HEK293T (cell line): ENCODE measurements around the gene ATP1B1.

ENCODE experiments used
- CTCF ChIA-PET: fragments of 350-600 bp; formaldehyde crosslinking; extraction: SDS; loops from one replicate; lab custom pipeline; 2021; ENCODE audit warnings: antibody characterized with exemption, inconsistent platforms; lab: Yijun Ruan, JAX
- POLR2A ChIA-PET: fragments of 350-600 bp; formaldehyde crosslinking; extraction: SDS; loops from one replicate; lab custom pipeline; 2020; ENCODE audit warnings: antibody characterized with exemption, inconsistent platforms; lab: Yijun Ruan, JAX
- DNase-seq: peaks from one replicate; pipeline ENCODE4 v3.0.0; 2012; ENCODE audit warnings: mixed read lengths; ENCODE audit errors: extremely low spot score
- ARNT ChIP-seq: fragments of 450-650 bp; IDR thresholded peaks from 2 replicates; pipeline ENCODE4 v1.6.1; 2017; ENCODE audit warnings: mild to moderate bottlenecking
- BHLHE40 ChIP-seq: fragments of 450-650 bp; IDR thresholded peaks from 2 replicates; pipeline ENCODE4 v1.6.1; 2016; ENCODE audit warnings: mild to moderate bottlenecking, moderate library complexity, borderline replicate concordance
- CTBP1 ChIP-seq: fragments of 450-650 bp; IDR thresholded peaks from 2 replicates; pipeline ENCODE4 v1.6.1; 2016; ENCODE audit warnings: borderline replicate concordance
- ELF4 ChIP-seq: fragments of 450-650 bp; IDR thresholded peaks from 2 replicates; pipeline ENCODE4 v1.6.1; 2017; ENCODE audit warnings: antibody characterized with exemption
- FOXA1 ChIP-seq: fragments of 450-650 bp; IDR thresholded peaks from 2 replicates; pipeline ENCODE4 v1.6.1; 2016; ENCODE audit warnings: mild to moderate bottlenecking
- FOXK2 ChIP-seq: fragments of 450-650 bp; IDR thresholded peaks from 2 replicates; pipeline ENCODE4 v1.6.1; 2016; ENCODE audit warnings: mild to moderate bottlenecking
- FOXM1 ChIP-seq: fragments of 450-650 bp; IDR thresholded peaks from 2 replicates; pipeline ENCODE4 v1.6.1; 2017; ENCODE audit warnings: mild to moderate bottlenecking, borderline replicate concordance
- HDGF ChIP-seq: fragments of 450-650 bp; IDR thresholded peaks from 2 replicates; pipeline ENCODE4 v1.6.1; 2017; ENCODE audit warnings: antibody characterized with exemption, borderline replicate concordance
- L3MBTL2 ChIP-seq: fragments of 450-650 bp; conservative IDR thresholded peaks from 2 replicates; pipeline ENCODE4 v1.6.1; 2016; ENCODE audit warnings: mild to moderate bottlenecking
- LEF1 ChIP-seq: fragments of 450-650 bp; IDR thresholded peaks from 2 replicates; pipeline ENCODE4 v1.6.1; 2017; ENCODE audit warnings: mild to moderate bottlenecking, borderline replicate concordance
- NFRKB ChIP-seq: fragments of 450-650 bp; IDR thresholded peaks from 2 replicates; pipeline ENCODE4 v1.6.1; 2016; ENCODE audit warnings: mild to moderate bottlenecking, moderate library complexity
- SP1 ChIP-seq: fragments of 450-650 bp; IDR thresholded peaks from 2 replicates; pipeline ENCODE4 v1.6.1; 2017
- SUZ12 ChIP-seq: fragments of 450-650 bp; IDR thresholded peaks from 2 replicates; pipeline ENCODE4 v1.6.1; 2016; ENCODE audit warnings: mild to moderate bottlenecking
- TARDBP ChIP-seq: fragments of 450-650 bp; IDR thresholded peaks from 2 replicates; pipeline ENCODE4 v1.6.1; 2016
- ZNF384 ChIP-seq: fragments of 450-650 bp; IDR thresholded peaks from 2 replicates; pipeline ENCODE4 v1.6.1; 2016
- TF ChIP-seq, protein P1 (sequence below): fragments of 450-650 bp; IDR thresholded peaks from 2 replicates; pipeline ENCODE4 v1.6.1; 2016

Gene ATP1B1

DNA sequence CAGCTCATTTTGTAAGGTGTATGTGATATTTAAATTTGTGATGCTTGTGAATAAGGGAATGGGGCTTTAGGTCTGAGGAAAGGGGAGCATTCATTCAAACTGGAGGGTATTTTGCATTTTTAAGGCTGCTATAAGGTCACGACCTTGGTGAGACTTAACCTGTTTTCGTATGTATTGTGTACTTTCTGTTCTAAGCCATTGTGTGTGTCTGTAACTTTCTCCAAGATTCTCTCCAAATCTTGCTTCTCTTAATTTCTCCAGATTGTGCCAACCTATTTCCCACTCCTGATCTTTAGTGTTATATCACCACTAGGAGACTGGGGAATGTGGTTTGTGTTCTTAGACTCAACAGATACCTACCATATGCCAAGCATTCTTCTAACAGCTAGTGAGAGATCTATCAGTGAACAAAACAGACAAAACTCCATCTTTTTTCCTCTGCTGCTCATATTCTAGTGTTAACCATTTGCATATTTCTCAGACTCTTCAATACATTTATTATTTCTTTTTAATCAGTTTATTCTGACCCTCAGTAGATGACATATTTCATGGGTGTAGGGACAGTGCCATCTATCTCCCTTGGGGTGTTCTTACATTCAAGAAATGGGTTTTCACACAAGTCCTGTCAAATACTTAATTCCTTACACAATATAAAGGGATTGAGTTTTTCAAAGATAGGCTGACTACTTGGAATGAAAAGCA, 27.5 kb downstream of the ATP1B1 start:
- TF ChIP-seq ZNF384 (no peak), ELF4 (no peak), TARDBP (no peak), HDGF (no peak), SP1 (no peak), L3MBTL2 (no peak)
- ChIA-PET POLR2A (no interaction called here), CTCF (no interaction called here)
- no peak for DNase-seq

DNA sequence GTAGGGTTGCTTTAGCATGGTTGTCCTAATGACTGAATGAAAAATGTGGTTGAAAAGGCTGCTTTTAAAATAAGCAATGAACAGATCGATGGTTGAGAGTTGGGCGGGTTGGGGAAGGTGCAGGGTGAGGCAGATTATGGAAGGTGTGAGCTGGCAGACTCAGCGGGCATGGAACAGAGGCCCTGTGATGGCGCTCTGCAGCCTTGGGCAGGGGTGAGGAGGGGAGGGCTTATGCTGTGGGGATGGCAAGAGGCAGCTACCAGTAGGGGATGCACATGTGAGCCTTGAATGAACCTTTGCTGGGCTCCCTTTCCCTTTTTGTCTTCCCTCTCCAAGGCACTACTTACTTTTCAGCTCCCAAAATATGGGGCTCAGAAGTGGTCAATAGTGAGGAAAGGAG, 30.9 kb downstream of the ATP1B1 start:
- ChIA-PET CTCF (no interaction called here), POLR2A (no interaction called here)
- no peak for DNase-seq
- TF ChIP-seq, protein P1, sequence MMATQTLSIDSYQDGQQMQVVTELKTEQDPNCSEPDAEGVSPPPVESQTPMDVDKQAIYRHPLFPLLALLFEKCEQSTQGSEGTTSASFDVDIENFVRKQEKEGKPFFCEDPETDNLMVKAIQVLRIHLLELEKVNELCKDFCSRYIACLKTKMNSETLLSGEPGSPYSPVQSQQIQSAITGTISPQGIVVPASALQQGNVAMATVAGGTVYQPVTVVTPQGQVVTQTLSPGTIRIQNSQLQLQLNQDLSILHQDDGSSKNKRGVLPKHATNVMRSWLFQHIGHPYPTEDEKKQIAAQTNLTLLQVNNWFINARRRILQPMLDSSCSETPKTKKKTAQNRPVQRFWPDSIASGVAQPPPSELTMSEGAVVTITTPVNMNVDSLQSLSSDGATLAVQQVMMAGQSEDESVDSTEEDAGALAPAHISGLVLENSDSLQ, result no peak
- TF ChIP-seq BHLHE40, result no peak
- no peak for TF ChIP-seq LEF1
- no peak for TF ChIP-seq HDGF
- no peak for TF ChIP-seq ZNF384
- no peak for TF ChIP-seq SUZ12
- TF ChIP-seq ELF4, result no peak
- TF ChIP-seq FOXM1, result no peak
- no peak for TF ChIP-seq L3MBTL2
- no peak for TF ChIP-seq TARDBP
- no peak for TF ChIP-seq NFRKB
- no peak for TF ChIP-seq SP1
- no peak for TF ChIP-seq CTBP1
- TF ChIP-seq ARNT, result no peak
- TF ChIP-seq FOXK2, result no peak

DNA sequence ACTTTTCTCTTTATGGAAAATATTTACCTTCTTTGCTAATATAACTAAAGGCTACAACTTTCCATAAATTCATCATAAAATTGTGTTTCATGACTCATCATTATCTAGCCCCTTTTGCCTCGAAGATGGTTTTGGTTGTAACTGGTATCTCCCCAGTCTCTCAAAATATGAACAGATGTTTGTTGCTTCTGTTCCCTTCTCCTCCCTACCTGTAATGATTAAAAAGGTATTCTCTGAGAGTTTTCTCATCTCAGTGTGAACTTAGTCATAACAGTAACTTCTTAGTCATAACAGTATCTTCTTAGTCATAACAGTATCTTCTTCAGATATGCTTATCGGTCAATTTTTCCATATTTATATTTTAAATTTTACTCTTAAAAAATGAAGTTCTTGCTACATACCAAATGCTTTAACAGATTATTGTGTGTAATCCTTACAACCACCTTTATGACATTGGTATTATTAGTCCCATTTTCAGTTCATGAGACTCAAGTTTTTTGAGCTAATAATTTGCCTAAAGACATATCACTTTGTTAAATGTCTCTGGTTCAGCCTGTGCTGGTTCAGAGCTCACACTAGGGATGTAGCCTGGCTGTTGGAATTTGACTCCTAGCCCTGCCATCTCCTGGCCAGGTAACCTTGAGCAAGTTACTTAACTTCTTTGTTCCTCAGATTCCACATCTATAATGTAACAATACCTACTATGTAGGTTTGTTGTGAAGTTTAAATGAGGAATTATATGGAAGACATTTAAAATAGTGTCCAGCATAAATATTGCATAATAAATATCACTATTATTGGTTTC, 32.6 kb downstream of the ATP1B1 start:
- no peak for TF ChIP-seq SP1
- TF ChIP-seq BHLHE40, result no peak
- TF ChIP-seq ZNF384, result no peak
- TF ChIP-seq CTBP1, result no peak
- TF ChIP-seq FOXA1, result no peak
- TF ChIP-seq ARNT, result no peak
- TF ChIP-seq, protein P1, result no peak
- no peak for TF ChIP-seq NFRKB
- TF ChIP-seq L3MBTL2, result no peak
- no peak for TF ChIP-seq FOXK2
- no peak for TF ChIP-seq FOXM1
- TF ChIP-seq TARDBP, result no peak
- no peak for TF ChIP-seq SUZ12
- no peak for TF ChIP-seq HDGF
- TF ChIP-seq ELF4, result no peak
- TF ChIP-seq LEF1, result no peak
- no peak for DNase-seq
- POLR2A ChIA-PET, result no interaction called here
- CTCF ChIA-PET, result no interaction called here

DNA sequence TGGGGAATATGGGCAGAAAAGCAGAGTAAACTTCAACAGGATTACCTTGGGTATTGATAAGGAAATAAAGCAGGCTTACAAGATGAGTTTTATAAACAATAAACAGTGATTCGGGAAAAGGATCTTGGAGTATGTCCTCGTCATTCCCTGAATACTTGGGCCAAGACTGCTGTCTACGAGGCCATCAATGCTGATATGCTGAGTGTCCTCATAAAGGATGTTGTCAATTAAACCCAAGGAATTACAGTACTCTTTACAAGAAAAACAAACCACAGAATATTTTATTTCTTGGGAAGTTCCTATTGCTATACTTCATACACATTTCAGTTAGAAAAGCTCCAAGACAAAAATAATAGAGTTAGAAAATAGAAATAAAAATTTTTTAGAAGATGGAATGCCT, 34.9 kb downstream of the ATP1B1 start:
- DNase-seq, result no peak
- CTCF ChIA-PET, result no interaction called here
- no peak for TF ChIP-seq BHLHE40
- no peak for TF ChIP-seq L3MBTL2
- TF ChIP-seq ARNT, result no peak
- TF ChIP-seq HDGF, result no peak
- TF ChIP-seq NFRKB, result no peak
- no peak for TF ChIP-seq ZNF384
- no peak for TF ChIP-seq TARDBP
- no peak for TF ChIP-seq FOXM1
- no peak for TF ChIP-seq FOXA1
- no peak for TF ChIP-seq FOXK2
- POLR2A ChIA-PET, result no interaction called here

DNA sequence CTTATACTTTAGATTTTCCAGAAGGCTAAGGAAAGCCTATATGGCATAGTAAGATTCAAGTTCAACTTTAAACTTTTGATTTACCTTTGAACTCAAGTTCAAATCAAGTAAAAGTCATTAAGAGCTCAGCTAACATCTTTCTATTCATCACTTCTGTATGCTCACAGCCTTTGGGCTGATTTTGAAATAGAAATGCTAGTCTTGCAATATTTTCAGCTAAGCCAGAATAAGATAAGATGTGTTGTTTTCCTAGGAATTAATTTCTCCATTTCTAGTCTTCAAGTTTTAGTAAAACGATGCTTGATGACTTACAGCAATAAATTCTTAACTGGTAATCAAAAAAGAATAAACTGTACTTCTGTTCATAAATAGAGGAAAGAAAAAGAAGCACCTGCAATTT, 35.6 kb downstream of the ATP1B1 start:
- ChIA-PET POLR2A (no interaction called here), CTCF (no interaction called here)
- TF ChIP-seq FOXM1, result no peak
- TF ChIP-seq FOXK2, result no peak
- no peak for TF ChIP-seq ARNT
- no peak for TF ChIP-seq LEF1
- no peak for TF ChIP-seq BHLHE40
- TF ChIP-seq FOXA1, result no peak
- no peak for TF ChIP-seq ZNF384
- TF ChIP-seq, protein P1, result no peak
- no peak for TF ChIP-seq TARDBP
- TF ChIP-seq HDGF, result no peak
- no peak for TF ChIP-seq ELF4
- no peak for TF ChIP-seq NFRKB
- TF ChIP-seq SUZ12, result no peak
- no peak for TF ChIP-seq CTBP1
- no peak for TF ChIP-seq L3MBTL2
- no peak for TF ChIP-seq SP1
- no peak for DNase-seq

DNA sequence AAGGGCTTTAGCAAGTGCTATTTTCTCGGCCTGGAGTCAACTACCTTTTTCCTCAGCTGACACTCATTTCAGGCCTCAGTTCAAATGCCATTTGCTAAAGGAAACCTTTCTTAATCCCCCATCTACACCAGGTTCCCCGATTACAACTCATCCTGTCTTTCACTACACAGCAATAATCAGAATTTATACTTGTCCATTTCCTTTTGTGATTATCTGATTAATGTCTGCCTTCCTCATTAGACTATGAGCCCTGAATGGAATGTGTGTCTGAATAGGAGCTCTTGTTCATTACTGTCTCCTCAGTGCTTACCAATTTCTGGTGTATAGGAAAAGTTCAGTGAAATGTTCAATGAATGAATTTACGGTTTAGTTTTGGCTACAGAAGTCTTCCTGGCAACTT, 36.9 kb downstream of the ATP1B1 start:
- POLR2A ChIA-PET, result no interaction called here
- CTCF ChIA-PET, result no interaction called here
- no peak for DNase-seq
- TF ChIP-seq, protein P1, result no peak
- TF ChIP-seq SP1 (no peak), L3MBTL2 (no peak), FOXM1 (no peak), FOXA1 (no peak), NFRKB (no peak)
